K562 (cell line): ENCODE measurements around the gene SFN. TPM values are rescaled to one million over a fixed set of nuclear protein-coding genes. Genes with fewer than 3 reads are reported as not detected.
A peak's percentile ranks its signal among the peaks of the same experiment; 100 is the strongest.

Source experiments
- ATAC-seq: fragments of 200-7000 bp; cut with Tn5 transposase; 3 replicates; pipeline ENCODE4 v1.9.1; 2020; ENCODE audit warnings: moderate library complexity
- BruUV-seq: library from RNA; stranded (reverse); fragments of 400-500 nt; replicated peaks from 2 replicates; lab custom pipeline; 2021; lab: Mats Ljungman, UMichigan
- CTCF ChIA-PET: fragments of 300-600 bp; formaldehyde crosslinking; extraction: SDS; loops from one replicate; lab custom pipeline; 2021; ENCODE audit warnings: low intra/inter-chr PET ratio; lab: Yijun Ruan, JAX
- POLR2A ChIA-PET: fragments of 300-600, 350-650 bp; sonication (Branson Sonifier 250); formaldehyde crosslinking; extraction: SDS; loops from one replicate; lab custom pipeline; 2021; ENCODE audit warnings: antibody characterized with exemption, inconsistent platforms; lab: Yijun Ruan, JAX
- DNase-seq, 4 experiments: peaks; one replicate each; pipeline versions ENCODE4 v3.0.0 to v3.0.0-alpha.2; 2011 to 2018; ENCODE audit warnings: low spot score in 3 of 4, mixed read lengths in 3 of 4; ENCODE audit errors: extremely low read depth in 1 of 4
- FAIRE-seq: peaks from 2 replicates; lab custom pipeline; 2011; peaks lifted over from hg19 to GRCh38; lab: Jason Lieb, UNC
- H2AFZ ChIP-seq: 2 replicates; pipeline ENCODE4 v1.6.0; 2011; ENCODE audit warnings: low read depth, low read length, control low read depth, inconsistent platforms
- H3K27ac ChIP-seq: fragments of 200-600 bp; 3 replicates; pipeline ENCODE4 v1.8.0; 2011; ENCODE audit warnings: low read depth, mild to moderate bottlenecking, control low read depth, inconsistent platforms, low read length, moderate library complexity, mixed read lengths; ENCODE audit errors: extremely low read depth
- H3K27me3 ChIP-seq, 2 experiments: fragments of 300-600 bp in 1 of 2; 2 replicates in 1 of 2; 3 replicates in 1 of 2; pipeline versions ENCODE4 v1.6.0 to v1.8.0; 2011; ENCODE audit warnings: inconsistent platforms in 2 of 2, low read length in 2 of 2, mild to moderate bottlenecking in 1 of 2, mixed read lengths in 1 of 2, moderate library complexity in 1 of 2; ENCODE audit not compliant: control insufficient read depth in 2 of 2, insufficient read depth in 2 of 2
- H3K36me3 ChIP-seq: fragments of 300-600 bp; 3 replicates; pipeline ENCODE4 v1.8.0; 2011; ENCODE audit warnings: mild to moderate bottlenecking, low read length, inconsistent platforms; ENCODE audit not compliant: control insufficient read depth, insufficient read depth
- H3K4me1 ChIP-seq, 2 experiments: fragments of 200-600 bp in 1 of 2; replicated peaks in 1 of 2; 2 replicates in 1 of 2; 3 replicates in 1 of 2; pipeline versions ENCODE4 v1.5.1 to v1.8.0; 2011; ENCODE audit warnings: inconsistent platforms in 2 of 2, low read length in 2 of 2, mild to moderate bottlenecking in 1 of 2, mixed read lengths in 1 of 2, moderate library complexity in 1 of 2; ENCODE audit not compliant: control insufficient read depth in 2 of 2, insufficient read depth in 2 of 2
- H3K4me2 ChIP-seq: 2 replicates; pipeline ENCODE4 v1.6.1; 2011; ENCODE audit warnings: low read length, control low read depth, inconsistent platforms, mixed read lengths; ENCODE audit not compliant: insufficient read depth
- H3K4me3 ChIP-seq: fragments of 200-600 bp; sonication (generic), shearing (Covaris generic); 2 replicates; pipeline ENCODE4 v1.5.1; 2016; ENCODE audit warnings: control low read depth, inconsistent platforms
- H3K79me2 ChIP-seq: fragments of 200-600 bp; 3 replicates; pipeline ENCODE4 v1.8.0; 2011; ENCODE audit warnings: low read length, inconsistent platforms; ENCODE audit not compliant: control insufficient read depth, insufficient read depth
- H3K9ac ChIP-seq, 2 experiments: 2 replicates each; pipeline versions ENCODE4 v1.6.0 to v1.6.1; 2011; ENCODE audit warnings: low read depth in 2 of 2, low read length in 2 of 2, control low read depth in 1 of 2, inconsistent platforms in 1 of 2, mild to moderate bottlenecking in 1 of 2, mixed read lengths in 1 of 2; ENCODE audit not compliant: insufficient read depth in 1 of 2
- H3K9me1 ChIP-seq: one replicate; pipeline ENCODE4 v1.6.0; 2011; ENCODE audit warnings: inconsistent platforms, mild to moderate bottlenecking, low read length, moderate library complexity; ENCODE audit not compliant: control insufficient read depth, insufficient read depth
- H3K9me3 ChIP-seq: replicated peaks from 2 replicates; pipeline ENCODE4 v1.5.1; 2011; ENCODE audit warnings: low read depth, low read length, inconsistent platforms; ENCODE audit not compliant: control insufficient read depth, insufficient read depth
- H4K20me1 ChIP-seq: replicated peaks from 2 replicates; pipeline ENCODE4 v1.6.1; 2011; ENCODE audit warnings: low read length, inconsistent platforms, mixed read lengths; ENCODE audit not compliant: control insufficient read depth, insufficient read depth
- DACH1 ChIP-seq: fragments of 450-650 bp; IDR thresholded peaks from 2 replicates; pipeline ENCODE4 v1.6.1; 2018; ENCODE audit not compliant: partially characterized antibody
- RBM25 ChIP-seq: fragments of 200-400 bp; formaldehyde crosslinking; IDR thresholded peaks from 2 replicates; pipeline ENCODE4 v1.6.1; 2018; ENCODE audit warnings: low read length, low read depth, moderate library complexity; ENCODE audit not compliant: severe bottlenecking
- SLC30A9 ChIP-seq: fragments of 250-450 bp; sonication (Bioruptor Pico); IDR thresholded peaks from 2 replicates; pipeline ENCODE4 v1.8.0; 2022; ENCODE audit warnings: mild to moderate bottlenecking, moderate library complexity
- WGBS: fragments of 100-300 bp; shearing (Covaris generic); methylation state at CpG from one replicate; pipeline ENCODE4 v1.1.6; 2016; ENCODE audit warnings: low coverage, mixed read lengths; ENCODE audit not compliant: insufficient coverage; ENCODE audit errors: missing lambda C conversion rate; 5-methylcytosine and 5-hydroxymethylcytosine counted together
- in situ Hi-C: fragments of 300-500 bp; cut with MboI; formaldehyde crosslinking; loops from 4 replicates; pipeline ENCODE4 v1.15.0; 2018; ENCODE audit warnings: inconsistent platforms, mixed read lengths
- intact Hi-C: fragments of 100-400 bp; cut with micrococcal nuclease; formaldehyde crosslinking; loops from 2 replicates; pipeline ENCODE4 v1.14.2; 2022
- polyA plus RNA-seq, 8 experiments: library from polyadenylated mRNA; depleted of rRNA in 4 of 8; stranded (reverse) in 5 of 8; unstranded in 3 of 8; fragments of >200 nt; fragmentation: Nextera tagmentation in 2 of 8; fragmentation: Illumina TruSeq in 1 of 8; extraction: Ambion mirVana in 2 of 8; extraction: Trizol in 1 of 8; gene quantifications; 2 replicates each; pipeline versions ENCODE4 v1.2.1 to v1.2.3, GENCODE V29; 2011 to 2014; ENCODE audit warnings: inconsistent platforms in 1 of 8, missing spikeins in 1 of 8
- total RNA-seq, 7 experiments: library from RNA; depleted of rRNA in 6 of 7; stranded (reverse); fragments of >200 nt in 6 of 7; fragmentation: Illumina TruSeq in 2 of 7; extraction: Trizol in 2 of 7; gene quantifications; 2 replicates each; pipeline versions ENCODE4 v1.2.1 to v1.2.3, GENCODE V29; 2011 to 2021; ENCODE audit warnings: low replicate concordance in 1 of 7
- TF ChIP-seq, protein P1 (sequence below): fragments of 450-650 bp; formaldehyde crosslinking; IDR thresholded peaks from 2 replicates; pipeline ENCODE4 v1.4.0; 2020; ENCODE audit warnings: mild to moderate bottlenecking, mixed read lengths

SFN gene
- total and polyA plus RNA-seq, 9 of the 15 experiments (the other 6 are each of a cell fraction or from before 2014, with no cell fraction given) = 0.10 to 3.8 (median 2.0) TPM

DNA sequence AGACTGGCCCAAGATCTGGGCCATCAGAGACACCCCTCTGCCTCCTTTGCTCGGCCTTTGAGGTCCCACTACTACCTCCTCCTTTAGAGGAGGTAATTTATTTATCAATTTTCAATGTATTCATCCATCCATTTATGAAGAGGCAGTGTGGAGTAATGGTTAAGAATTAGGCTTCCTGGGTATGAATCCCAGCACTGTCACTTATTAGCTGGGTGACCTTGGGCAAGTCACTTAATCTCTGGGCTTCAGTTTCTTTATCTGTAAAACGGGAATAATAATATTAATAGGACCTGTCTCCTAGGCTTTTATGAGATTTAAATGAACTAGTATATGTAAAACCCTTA, 49.2 kb downstream of the SFN start:
- H3K4me2 ChIP-seq = no peak overlapping the region
- ChIA-PET POLR2A (interaction anchor here (1.6 to 4.1 kb wide), 2 partner anchors 9 to 12 kb away, joined by 11 to 32 read pairs; partner anchors contain the start of genes GPATCH3 and NUDC), CTCF (no interaction called here)
- no peak overlapping the region for H3K4me3 ChIP-seq
- no peaks in the 10 kb centered on the region for H3K9me3 ChIP-seq
- ATAC-seq = no peak
- no peaks in the 10 kb centered on the region for H3K9me1 ChIP-seq
- no peaks in the 10 kb centered on the region for H3K27me3 ChIP-seq
- FAIRE-seq = no peak
- in situ Hi-C loops (no loop called here), intact Hi-C loops (no loop called here)
- no peaks in the 10 kb centered on the region for H4K20me1 ChIP-seq
- WGBS = 26% methylated on average over 2 of the region's 2 CpGs
- H3K79me2 ChIP-seq = no peaks in the 10 kb centered on the region
- no TSS peak for BruUV-seq
- peaks cover 30 to 35% of the 10 kb centered on the region in 2 experiments for H3K4me1 ChIP-seq
- H2AFZ ChIP-seq = no peak overlapping the region
- peak overlapping the region in 1 of 2 experiments; percentile 53; a peak in 2 of 4 replicates for H3K9ac ChIP-seq
- TF ChIP-seq, protein P1, sequence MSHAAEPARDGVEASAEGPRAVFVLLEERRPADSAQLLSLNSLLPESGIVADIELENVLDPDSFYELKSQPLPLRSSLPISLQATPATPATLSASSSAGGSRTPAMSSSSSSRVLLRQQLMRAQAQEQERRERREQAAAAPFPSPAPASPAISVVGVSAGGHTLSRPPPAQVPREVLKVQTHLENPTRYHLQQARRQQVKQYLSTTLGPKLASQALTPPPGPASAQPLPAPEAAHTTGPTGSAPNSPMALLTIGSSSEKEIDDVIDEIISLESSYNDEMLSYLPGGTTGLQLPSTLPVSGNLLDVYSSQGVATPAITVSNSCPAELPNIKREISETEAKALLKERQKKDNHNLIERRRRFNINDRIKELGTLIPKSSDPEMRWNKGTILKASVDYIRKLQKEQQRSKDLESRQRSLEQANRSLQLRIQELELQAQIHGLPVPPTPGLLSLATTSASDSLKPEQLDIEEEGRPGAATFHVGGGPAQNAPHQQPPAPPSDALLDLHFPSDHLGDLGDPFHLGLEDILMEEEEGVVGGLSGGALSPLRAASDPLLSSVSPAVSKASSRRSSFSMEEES = no peak
- TF ChIP-seq RBM25 (peak; percentile 44), SLC30A9 (CRISPR knock-in tag) (no peak), DACH1 (peak; percentile 20)
- no peaks in the 10 kb centered on the region for H3K36me3 ChIP-seq
- no peak overlapping the region for H3K27ac ChIP-seq
- DNase-seq = no peak
